Ascending aorta (tissue), 2 donors: ENCODE measurements around the gene CD68. TPM values are rescaled to one million over a fixed set of nuclear protein-coding genes. Genes with fewer than 3 reads are reported as not detected.
A peak's percentile ranks its signal among the peaks of the same experiment; 100 is the strongest.

Source experiments
- DNase-seq, 2 donors: peaks; one replicate each; pipeline ENCODE4 v3.0.0-alpha.2; 2019; ENCODE audit warnings: low spot score in 2 of 2
- H3K27ac ChIP-seq, 2 donors: fragments of 200-600 bp; sonication (generic); one replicate each; pipeline ENCODE4 v1.5.1; 2016 to 2017; ENCODE audit warnings: mild to moderate bottlenecking in 1 of 2
- H3K27me3 ChIP-seq: fragments of 200-600 bp; sonication (generic); one replicate; pipeline ENCODE4 v1.5.1; 2017
- H3K36me3 ChIP-seq, 2 donors: fragments of 200-600 bp; sonication (generic); one replicate each; pipeline ENCODE4 v1.5.1; 2016
- H3K4me1 ChIP-seq, 2 donors: fragments of 200-600 bp; sonication (generic); one replicate each; pipeline ENCODE4 v1.5.1; 2016 to 2017; ENCODE audit warnings: mild to moderate bottlenecking in 1 of 2
- H3K4me3 ChIP-seq, 2 donors: fragments of 200-600 bp; sonication (generic); one replicate each; pipeline ENCODE4 v1.5.1; 2016 to 2017; ENCODE audit warnings: mild to moderate bottlenecking in 1 of 2
- H3K9me3 ChIP-seq, 2 donors: fragments of 200-600 bp; sonication (generic); one replicate each; pipeline ENCODE4 v1.5.1; 2016
- intact Hi-C: fragments of 100-400 bp; cut with DNase I; formaldehyde crosslinking; loops from one replicate; pipeline ENCODE4 v1.15.1; 2023
- total RNA-seq: library from RNA; depleted of rRNA; stranded (reverse); fragments of >200 nt; gene quantifications from one replicate; pipeline ENCODE4 v1.1.0, GENCODE V29; 2016
- TF ChIP-seq, protein P1 (sequence below), 3 experiments: fragments of 200-600 bp in 2 of 3; fragments of 450-650 bp in 1 of 3; sonication (generic) in 2 of 3; IDR thresholded peaks; one replicate each; pipeline ENCODE4 v1.5.1; 2016 to 2019; ENCODE audit warnings: antibody characterized with exemption in 3 of 3, mild to moderate bottlenecking in 1 of 3, moderate library complexity in 1 of 3

Gene CD68
- total RNA-seq, 1 donor from 2014 or later: 151 TPM

DNA sequence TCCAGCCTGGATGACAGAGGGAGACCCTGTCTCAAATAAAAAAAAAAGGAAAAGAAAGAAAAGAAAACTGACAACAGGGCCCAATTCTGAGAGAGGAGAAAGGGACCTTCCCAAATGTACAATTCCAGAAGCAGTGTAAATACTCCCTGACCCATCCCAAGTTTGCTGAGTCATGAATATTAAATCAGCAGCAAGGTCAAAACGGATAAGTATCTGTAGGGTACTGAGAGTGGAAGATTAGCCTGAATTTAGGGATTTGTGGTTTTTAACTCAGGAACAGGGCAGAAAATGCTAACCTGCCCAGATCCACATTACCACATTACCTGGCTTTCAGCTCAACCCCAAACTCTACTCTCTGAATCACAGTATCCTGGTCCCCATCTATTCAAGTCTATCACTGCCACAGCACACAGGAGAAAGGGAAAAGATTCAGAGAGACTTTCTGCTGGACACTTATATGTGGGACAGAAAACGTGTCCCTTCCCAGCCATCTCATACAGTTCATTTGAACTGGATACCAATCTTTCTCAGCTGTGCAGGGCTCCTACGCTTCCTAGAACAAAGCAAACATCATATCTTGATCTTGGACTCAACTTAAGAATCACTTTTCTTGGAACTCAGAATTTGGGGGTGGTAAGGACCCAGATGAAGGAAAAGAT is 32.3 kb downstream of the CD68 start:
- TF ChIP-seq, protein P1, sequence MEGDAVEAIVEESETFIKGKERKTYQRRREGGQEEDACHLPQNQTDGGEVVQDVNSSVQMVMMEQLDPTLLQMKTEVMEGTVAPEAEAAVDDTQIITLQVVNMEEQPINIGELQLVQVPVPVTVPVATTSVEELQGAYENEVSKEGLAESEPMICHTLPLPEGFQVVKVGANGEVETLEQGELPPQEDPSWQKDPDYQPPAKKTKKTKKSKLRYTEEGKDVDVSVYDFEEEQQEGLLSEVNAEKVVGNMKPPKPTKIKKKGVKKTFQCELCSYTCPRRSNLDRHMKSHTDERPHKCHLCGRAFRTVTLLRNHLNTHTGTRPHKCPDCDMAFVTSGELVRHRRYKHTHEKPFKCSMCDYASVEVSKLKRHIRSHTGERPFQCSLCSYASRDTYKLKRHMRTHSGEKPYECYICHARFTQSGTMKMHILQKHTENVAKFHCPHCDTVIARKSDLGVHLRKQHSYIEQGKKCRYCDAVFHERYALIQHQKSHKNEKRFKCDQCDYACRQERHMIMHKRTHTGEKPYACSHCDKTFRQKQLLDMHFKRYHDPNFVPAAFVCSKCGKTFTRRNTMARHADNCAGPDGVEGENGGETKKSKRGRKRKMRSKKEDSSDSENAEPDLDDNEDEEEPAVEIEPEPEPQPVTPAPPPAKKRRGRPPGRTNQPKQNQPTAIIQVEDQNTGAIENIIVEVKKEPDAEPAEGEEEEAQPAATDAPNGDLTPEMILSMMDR (IDR thresholded peaks at IDR 0.05): no peak
- peak overlapping the region in 1 of 2 donors; percentile 97 for H3K4me3 ChIP-seq
- H3K4me1 ChIP-seq: peaks cover 0 to 26% of the 10 kb centered on the region in 2 donors
- no peak overlapping the region for H3K27ac ChIP-seq
- no peaks in the 10 kb centered on the region for H3K9me3 ChIP-seq
- peaks cover 0 to under 1% of the 10 kb centered on the region in 2 donors for H3K36me3 ChIP-seq
- intact Hi-C loops: loop anchor here (10.0 kb wide), 1 partner anchor 233 kb away; no protein-coding TSS in a partner anchor
- no peak for DNase-seq
- H3K27me3 ChIP-seq: no peaks in the 10 kb centered on the region

DNA sequence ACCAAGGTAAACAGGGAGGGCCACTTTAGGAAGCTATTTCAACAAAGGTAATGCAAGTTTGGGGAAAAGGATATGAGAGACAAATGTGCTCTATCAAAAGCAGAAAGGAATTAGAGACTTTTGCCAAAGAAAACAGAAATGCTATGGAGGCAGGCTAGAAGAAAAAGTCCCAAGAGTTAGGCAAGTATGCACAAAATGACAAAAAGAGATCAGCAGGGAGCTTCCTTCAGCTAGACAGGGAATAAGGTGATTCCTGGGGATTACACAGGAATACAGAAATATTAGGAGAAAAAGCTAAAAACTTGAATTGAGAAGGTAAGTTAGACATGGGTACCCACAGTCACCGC is 32.8 kb downstream of the CD68 start:
- TF ChIP-seq, protein P1 (IDR thresholded peaks at IDR 0.05): no peak
- H3K4me3 ChIP-seq: peak overlapping the region in 1 of 2 donors; percentile 97
- H3K9me3 ChIP-seq: no peaks in the 10 kb centered on the region
- peaks cover 0 to 26% of the 10 kb centered on the region in 2 donors for H3K4me1 ChIP-seq
- H3K27me3 ChIP-seq: no peaks in the 10 kb centered on the region
- intact Hi-C loops: loop anchor here (10.0 kb wide), 1 partner anchor 233 kb away; no protein-coding TSS in a partner anchor
- no peak overlapping the region for H3K27ac ChIP-seq
- no peaks in the 10 kb centered on the region for H3K36me3 ChIP-seq
- DNase-seq: no peak

DNA sequence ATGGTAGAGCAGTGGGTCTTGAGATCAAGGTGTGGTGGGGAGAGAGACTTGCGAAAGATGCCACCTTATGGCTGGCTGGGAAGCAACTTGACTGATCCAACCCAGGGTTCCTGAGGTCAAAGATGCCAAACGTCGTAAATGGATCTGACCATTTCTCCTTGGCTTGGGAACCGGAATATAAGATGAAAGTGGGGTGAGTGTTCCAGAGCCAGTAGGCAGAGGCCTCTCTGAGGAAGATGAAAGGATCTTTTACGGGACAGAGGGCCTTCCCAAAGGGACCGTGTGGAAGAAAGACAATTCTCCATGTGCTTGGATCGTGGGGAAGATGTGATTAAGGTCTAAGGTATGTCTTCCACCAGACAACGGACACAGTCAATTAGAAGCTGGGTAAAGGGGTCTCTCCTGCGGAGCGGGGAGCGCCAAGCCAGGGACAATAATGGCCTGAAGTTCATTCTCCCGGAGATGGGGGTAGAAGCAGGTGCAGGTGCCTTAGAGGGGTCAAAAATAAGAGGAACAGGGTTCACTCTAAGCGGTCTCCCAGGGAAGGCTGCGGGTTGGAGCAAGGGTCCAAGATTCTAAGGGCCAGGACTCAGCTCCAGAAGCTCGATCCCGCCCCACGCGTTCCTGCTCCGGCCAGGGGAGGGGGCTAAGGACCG is 34.5 kb downstream of the CD68 start:
- DNase-seq: no peak
- intact Hi-C loops: loop anchor here (1.0 to 10.0 kb wide), 6 partner anchors 25 to 263 kb away; partner anchors contain the start of genes POLR2A and WRAP53
- peaks cover 0 to 26% of the 10 kb centered on the region in 2 donors for H3K4me1 ChIP-seq
- no peaks in the 10 kb centered on the region for H3K9me3 ChIP-seq
- peak overlapping the region; percentile 91 to 97 for H3K4me3 ChIP-seq
- TF ChIP-seq, protein P1 (IDR thresholded peaks at IDR 0.05): peak in 2 of 3 experiments; percentile 6 to 9
- H3K27me3 ChIP-seq: no peaks in the 10 kb centered on the region
- no peaks in the 10 kb centered on the region for H3K36me3 ChIP-seq
- H3K27ac ChIP-seq: peak overlapping the region; percentile 84 to 89

DNA sequence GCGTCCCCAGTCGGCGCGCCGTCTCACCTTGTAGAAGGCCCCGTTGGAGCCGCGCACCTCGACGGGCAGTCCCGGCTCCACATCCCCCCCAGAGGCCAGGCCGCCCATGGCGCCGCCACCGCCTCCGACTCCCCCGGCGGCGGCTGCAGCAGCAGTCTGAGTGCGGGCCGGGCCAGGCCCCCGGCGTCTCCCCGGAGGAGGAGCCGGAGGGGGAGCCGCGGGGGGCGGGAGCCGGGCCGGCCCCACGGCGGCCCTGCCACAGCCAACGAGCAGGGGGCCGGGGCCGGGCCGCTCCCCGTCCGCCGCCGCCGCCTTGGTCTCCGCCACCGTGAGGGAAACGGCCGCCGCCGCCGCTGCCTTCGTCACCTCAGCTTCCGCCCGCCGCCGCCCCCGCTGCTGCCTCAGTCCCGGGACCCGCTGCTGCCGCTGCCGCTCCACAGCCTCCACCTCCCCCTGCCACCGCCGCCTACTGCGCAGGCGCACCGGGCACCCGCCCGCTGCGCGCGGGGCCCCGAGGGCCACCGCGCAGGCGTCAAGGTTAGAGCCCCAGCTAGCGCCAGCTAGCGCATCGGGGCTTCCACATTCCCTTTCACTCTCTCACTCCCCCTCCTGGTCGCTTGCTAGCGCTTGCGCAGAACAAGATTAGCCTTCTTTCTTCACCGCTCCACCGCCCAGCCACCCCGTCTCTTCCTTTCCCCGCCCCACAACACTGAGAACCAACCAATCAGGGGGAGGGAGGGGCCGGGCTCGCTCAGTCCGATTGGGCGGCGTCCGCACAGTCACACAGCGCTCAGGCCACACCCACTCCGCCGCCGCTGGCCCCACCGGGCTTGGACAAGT is 35.2 kb downstream of the CD68 start, which contains the start of gene FXR2:
Gene FXR2 (minus strand): TSS at position 473 of the 840 bp plus-strand sequence. CDS start 365 bp downstream, at position 108.
- Histone ChIP-seq H3K27me3 (no peaks in the 10 kb centered on the region), H3K4me3 (peak within 1 kb of the TSS; percentile 91 to 97), H3K27ac (peak within 1 kb of the TSS; percentile 85 to 89), H3K4me1 (peaks cover 0 to 26% of the 10 kb centered on the region in 2 donors), H3K9me3 (no peaks in the 10 kb centered on the region), H3K36me3 (no peaks in the 10 kb centered on the region)
- intact Hi-C loops: loop anchor here (1.0 to 10.0 kb wide), 7 partner anchors 13 to 264 kb away; partner anchors contain the start of genes POLR2A, SAT2 and WRAP53
- peak; percentile 98 to 100 for DNase-seq
- TF ChIP-seq, protein P1 (IDR thresholded peaks at IDR 0.05): peak; percentile 61 to 67 (median 62)

DNA sequence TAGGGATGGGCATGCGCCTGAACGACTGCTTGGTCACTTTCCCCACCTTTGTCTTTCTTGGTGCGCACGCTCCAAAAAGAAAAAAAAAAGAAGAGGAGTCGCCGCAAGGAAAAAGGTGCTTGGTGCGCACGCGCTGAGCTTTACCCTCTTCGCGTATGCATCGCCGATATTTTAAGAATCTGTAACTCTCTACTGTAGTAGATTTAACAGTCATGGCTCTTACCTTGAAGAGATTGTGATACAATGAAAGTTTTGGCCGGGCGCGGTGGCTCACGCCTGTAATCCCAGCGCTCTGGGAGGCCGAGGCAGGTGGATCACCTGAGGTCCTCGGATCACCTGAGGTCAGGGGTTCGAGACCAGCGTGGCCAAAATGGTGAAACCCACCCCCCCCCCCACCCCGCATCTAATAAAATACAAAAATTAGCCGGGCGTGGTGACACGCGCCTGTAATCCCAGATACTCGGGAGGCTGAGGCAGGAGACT is 35.9 kb downstream of the CD68 start:
- Histone ChIP-seq H3K4me3 (peak overlapping the region; percentile 50 to 70), H3K36me3 (no peaks in the 10 kb centered on the region), H3K4me1 (peaks cover 0 to 24% of the 10 kb centered on the region in 2 donors), H3K9me3 (no peaks in the 10 kb centered on the region), H3K27ac (peak overlapping the region; percentile 85 to 89), H3K27me3 (no peaks in the 10 kb centered on the region)
- intact Hi-C loops: loop anchor here (1.0 to 10.0 kb wide), 5 partner anchors 12 to 265 kb away; partner anchors contain the start of gene SAT2
- TF ChIP-seq, protein P1 (IDR thresholded peaks at IDR 0.05): no peak
- no peak for DNase-seq
